Esophagus squamous epithelium (tissue), 4 donors: ENCODE measurements around the gene MMAA.

Experiments
- POLR2A ChIP-seq, 4 donors: fragments of 450-650 bp; IDR thresholded peaks; one replicate each; pipeline ENCODE4 v1.6.1; 2017; ENCODE audit warnings: antibody characterized with exemption in 4 of 4, mild to moderate bottlenecking in 4 of 4, moderate library complexity in 3 of 4
- TF ChIP-seq, protein P1 (sequence below), 6 experiments: fragments of 450-650 bp in 4 of 6; fragments of 200-600 bp in 2 of 6; sonication (generic) in 2 of 6; IDR thresholded peaks; one replicate each; pipeline ENCODE4 v1.5.1; 2016 to 2019; ENCODE audit warnings: antibody characterized with exemption in 6 of 6, mild to moderate bottlenecking in 4 of 6, moderate library complexity in 4 of 6

DNA sequence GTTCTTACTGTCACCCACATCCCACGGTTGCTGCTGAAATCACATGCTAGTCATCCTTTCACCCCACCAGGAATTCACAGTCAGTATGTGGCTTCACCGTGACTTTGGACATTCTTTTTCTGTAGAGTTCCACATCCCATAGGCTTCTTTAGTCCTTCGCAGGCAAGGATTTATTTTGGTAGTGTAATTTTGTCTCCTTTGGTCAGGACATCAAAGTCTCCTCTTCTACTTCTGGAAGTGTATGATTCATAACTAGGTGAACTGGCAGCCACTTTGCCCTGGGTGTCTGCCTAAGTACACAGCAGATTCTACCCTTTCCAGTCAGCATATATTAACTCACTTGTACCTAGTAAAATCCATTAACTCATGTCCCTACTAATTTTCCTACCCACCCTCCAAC is 38.3 kb upstream of the MMAA start:
- TF ChIP-seq, protein P1, sequence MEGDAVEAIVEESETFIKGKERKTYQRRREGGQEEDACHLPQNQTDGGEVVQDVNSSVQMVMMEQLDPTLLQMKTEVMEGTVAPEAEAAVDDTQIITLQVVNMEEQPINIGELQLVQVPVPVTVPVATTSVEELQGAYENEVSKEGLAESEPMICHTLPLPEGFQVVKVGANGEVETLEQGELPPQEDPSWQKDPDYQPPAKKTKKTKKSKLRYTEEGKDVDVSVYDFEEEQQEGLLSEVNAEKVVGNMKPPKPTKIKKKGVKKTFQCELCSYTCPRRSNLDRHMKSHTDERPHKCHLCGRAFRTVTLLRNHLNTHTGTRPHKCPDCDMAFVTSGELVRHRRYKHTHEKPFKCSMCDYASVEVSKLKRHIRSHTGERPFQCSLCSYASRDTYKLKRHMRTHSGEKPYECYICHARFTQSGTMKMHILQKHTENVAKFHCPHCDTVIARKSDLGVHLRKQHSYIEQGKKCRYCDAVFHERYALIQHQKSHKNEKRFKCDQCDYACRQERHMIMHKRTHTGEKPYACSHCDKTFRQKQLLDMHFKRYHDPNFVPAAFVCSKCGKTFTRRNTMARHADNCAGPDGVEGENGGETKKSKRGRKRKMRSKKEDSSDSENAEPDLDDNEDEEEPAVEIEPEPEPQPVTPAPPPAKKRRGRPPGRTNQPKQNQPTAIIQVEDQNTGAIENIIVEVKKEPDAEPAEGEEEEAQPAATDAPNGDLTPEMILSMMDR (IDR thresholded peaks at IDR 0.05), result no peak
- no peak for TF ChIP-seq POLR2A (IDR thresholded peaks at IDR 0.05)
